Activated naive CD8-positive, alpha-beta T cell treated with anti-CD3 and anti-CD28 coated beads, Interleukin-2, amount 10 ng/mL, durations not matched to agents 7 days and 5 days (primary cell): ENCODE data around the gene RAD51D. TPM values are rescaled to one million over a fixed set of nuclear protein-coding genes. Genes with fewer than 3 reads are reported as not detected.

Source experiments
- ATAC-seq: fragments of 150-1000 bp; cut with Tn5 transposase; one replicate; pipeline ENCODE4 v1.10.0; 2021; ENCODE audit warnings: low read depth, moderate library complexity
- POLR2A ChIA-PET: fragments of 350-600 bp; sonication (Branson Sonifier 250); formaldehyde crosslinking; loops from one replicate; lab custom pipeline; 2021; ENCODE audit warnings: antibody characterized with exemption; lab: Charles Lee
- DNase-seq: peaks from one replicate; pipeline ENCODE4 v3.0.0; 2021
- H3K27ac Mint-ChIP-seq: one replicate; pipeline ENCODE4 v1.8.0; 2022; ENCODE audit warnings: mild to moderate bottlenecking, mixed read lengths
- H3K27me3 Mint-ChIP-seq: one replicate; pipeline ENCODE4 v1.8.0; 2022; ENCODE audit warnings: mild to moderate bottlenecking, moderate library complexity, mixed read lengths
- H3K36me3 Mint-ChIP-seq: one replicate; pipeline ENCODE4 v1.8.0; 2021; ENCODE audit warnings: mild to moderate bottlenecking, mixed read lengths
- H3K4me1 Mint-ChIP-seq: one replicate; pipeline ENCODE4 v1.8.0; 2021; ENCODE audit warnings: mixed read lengths
- H3K4me3 Mint-ChIP-seq: one replicate; pipeline ENCODE4 v1.8.0; 2022; ENCODE audit warnings: mild to moderate bottlenecking, moderate library complexity, mixed read lengths
- H3K9me3 Mint-ChIP-seq: one replicate; pipeline ENCODE4 v1.8.0; 2021; ENCODE audit warnings: mixed read lengths
- total RNA-seq, 2 experiments: library from RNA; stranded (reverse); gene quantifications; one replicate each; pipeline ENCODE4 v1.2.3, GENCODE V29; 2021

RAD51D gene
- total RNA-seq, 2 experiments from 2014 or later: 27.3 to 33.8 TPM

DNA sequence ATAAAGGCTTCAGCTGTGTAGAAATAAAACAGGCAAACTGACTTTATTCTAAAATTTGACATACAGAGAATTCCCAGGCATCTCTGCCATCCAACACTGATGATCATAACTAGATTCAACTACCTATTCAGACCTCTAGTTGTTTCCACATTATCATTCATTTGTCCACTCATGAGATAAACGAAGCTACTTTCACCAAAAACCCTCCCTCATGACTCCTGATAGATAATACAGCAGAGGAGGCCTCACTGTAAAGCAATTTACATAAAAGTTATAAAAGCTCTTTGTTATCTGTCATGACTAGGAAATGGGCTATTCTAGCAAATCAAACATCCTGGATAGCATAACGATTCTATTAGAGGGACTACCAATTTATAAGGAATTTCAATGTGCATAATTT, 36.6 kb downstream of the RAD51D start:
- Mint-ChIP-seq H3K27me3 (no peaks in the 10 kb centered on the region), H3K4me1 (peaks cover 39% of the 10 kb centered on the region), H3K36me3 (peaks cover 5% of the 10 kb centered on the region), H3K4me3 (no peak overlapping the region), H3K9me3 (no peaks in the 10 kb centered on the region), H3K27ac (no peak overlapping the region)
- POLR2A ChIA-PET: no interaction called here
- ATAC-seq (no peak), DNase-seq (no peak)

DNA sequence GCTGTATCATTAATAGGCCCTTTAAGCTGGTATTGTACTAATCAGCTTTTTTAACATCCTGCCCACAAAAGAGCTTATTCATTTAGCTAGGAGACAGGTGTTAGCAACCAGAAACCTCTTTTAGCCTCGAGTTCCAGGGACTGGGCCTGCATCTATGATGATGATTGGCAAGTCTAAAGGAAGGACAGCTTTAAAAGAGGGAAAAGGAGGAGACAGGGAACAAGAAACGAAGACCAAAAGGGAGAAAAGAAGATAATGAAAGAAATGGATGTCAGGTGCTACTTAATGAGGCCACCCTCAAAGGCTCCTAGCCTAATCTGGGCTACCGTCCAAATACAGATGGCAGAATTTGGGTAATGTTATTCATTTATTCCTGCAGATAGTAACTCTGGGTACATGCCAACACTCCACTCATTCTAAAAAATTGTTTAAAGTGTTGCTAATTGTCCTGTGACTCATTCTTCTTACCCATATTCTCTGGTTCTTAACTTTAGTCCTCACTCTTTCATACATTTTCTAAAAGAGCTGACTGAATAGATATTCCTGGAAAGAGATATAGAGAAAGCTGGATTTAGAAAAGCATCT, 37.5 kb downstream of the RAD51D start:
- ATAC-seq (no peak), DNase-seq (no peak)
- Mint-ChIP-seq H3K4me3 (peak overlapping the region; percentile 51), H3K4me1 (peaks cover 30% of the 10 kb centered on the region), H3K9me3 (no peaks in the 10 kb centered on the region), H3K36me3 (peaks cover 6% of the 10 kb centered on the region), H3K27me3 (no peaks in the 10 kb centered on the region), H3K27ac (peak overlapping the region; percentile 26)
- POLR2A ChIA-PET: interaction anchor here (0.5 to 0.9 kb wide), 3 partner anchors 21 to 503 kb away, joined by 3 to 4 read pairs (median 4); no protein-coding TSS in a partner anchor

DNA sequence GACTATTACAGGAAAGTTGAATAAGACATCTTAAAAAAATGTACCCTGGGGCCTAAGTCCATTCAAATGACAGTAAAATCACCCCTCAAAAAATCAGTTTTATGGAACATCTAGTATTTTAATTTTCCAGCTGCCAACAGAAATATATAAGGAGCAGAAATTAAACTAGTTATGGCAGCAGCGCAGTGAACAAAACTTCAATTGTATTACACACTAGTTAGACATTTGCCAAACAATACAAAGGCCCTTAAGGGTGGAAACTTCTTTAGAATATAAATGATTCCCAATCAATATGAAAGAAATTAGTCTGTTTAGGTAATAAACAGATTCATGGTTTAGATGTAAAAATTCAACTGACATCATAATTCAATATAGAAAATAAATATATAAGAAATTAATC, 38.0 kb downstream of the RAD51D start:
- Mint-ChIP-seq H3K9me3 (no peaks in the 10 kb centered on the region), H3K27ac (no peak overlapping the region), H3K4me1 (peaks cover 26% of the 10 kb centered on the region), H3K27me3 (no peaks in the 10 kb centered on the region), H3K4me3 (no peak overlapping the region), H3K36me3 (peaks cover 8% of the 10 kb centered on the region)
- ATAC-seq (no peak), DNase-seq (no peak)
- POLR2A ChIA-PET: interaction anchor here (0.6 to 0.9 kb wide), 2 partner anchors 21 to 59 kb away, joined by 4 read pairs; no protein-coding TSS in a partner anchor

DNA sequence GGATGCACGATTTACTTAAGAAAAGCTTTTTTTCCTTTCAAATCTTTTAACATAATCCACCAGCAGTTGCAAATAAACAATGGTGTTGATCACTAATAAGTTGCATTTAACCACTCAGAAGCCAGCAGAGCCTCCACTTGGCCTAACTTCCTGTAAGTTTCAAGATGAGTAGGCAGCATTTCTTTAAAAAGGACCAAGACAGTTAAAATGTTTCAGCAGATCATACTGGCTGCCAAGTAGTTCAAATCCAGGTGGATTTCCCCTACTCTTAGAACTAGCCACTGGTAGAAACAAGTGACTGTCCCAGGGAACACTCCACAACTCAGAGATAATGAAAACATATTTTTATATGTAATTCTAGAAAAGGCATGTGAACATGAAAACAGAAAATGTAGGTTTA, 39.1 kb downstream of the RAD51D start:
- no peaks in the 10 kb centered on the region for H3K27me3 Mint-ChIP-seq
- POLR2A ChIA-PET: interaction anchor here (0.7 to 1.0 kb wide), 4 partner anchors 9 to 61 kb away, joined by 3 read pairs; no protein-coding TSS in a partner anchor
- peaks cover 8% of the 10 kb centered on the region for H3K36me3 Mint-ChIP-seq
- peak overlapping the region; percentile 22 for H3K4me3 Mint-ChIP-seq
- ATAC-seq (peak; percentile 72), DNase-seq (no peak)
- peaks cover 25% of the 10 kb centered on the region for H3K4me1 Mint-ChIP-seq
- no peaks in the 10 kb centered on the region for H3K9me3 Mint-ChIP-seq
- H3K27ac Mint-ChIP-seq: peak overlapping the region; percentile 31

DNA sequence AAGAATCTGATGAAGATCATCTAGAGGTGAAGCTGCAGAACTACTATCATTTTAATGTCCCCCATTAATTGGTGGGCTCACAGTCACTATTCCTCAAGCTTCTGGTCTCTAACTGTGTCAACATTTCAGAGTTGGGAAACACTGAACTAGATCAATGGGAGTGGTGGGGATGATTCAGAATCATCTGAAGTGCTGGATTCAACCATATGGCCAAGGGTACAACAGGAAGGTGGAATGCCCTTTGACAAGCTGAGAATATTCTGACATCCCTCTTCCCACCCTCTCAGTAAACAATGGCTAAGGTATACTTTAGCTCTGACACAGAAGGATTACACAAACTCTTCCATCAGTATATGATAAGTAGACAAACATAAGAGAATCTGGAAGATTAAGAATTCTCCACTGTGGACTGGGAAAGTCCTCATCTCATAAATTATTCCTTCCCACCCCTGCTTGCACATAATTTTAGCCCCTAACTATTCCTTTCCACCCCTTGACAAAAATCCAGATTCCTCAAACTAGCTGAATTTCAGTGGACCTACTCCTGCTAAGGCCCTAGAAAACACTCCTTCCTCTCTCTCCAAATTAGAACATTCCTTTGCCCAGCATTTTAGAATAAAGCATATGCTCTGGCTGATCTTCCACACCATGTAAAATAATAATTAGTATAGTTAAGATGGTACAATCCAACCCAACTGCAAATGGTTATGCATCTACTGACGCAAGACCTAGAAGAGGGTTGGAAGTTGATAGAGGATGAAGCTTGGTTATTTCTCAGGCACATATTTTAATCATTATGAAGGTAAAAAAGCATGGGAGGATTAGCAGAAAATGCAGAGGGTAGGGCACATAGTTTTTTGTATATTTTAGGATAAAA, 39.9 kb downstream of the RAD51D start:
- DNase-seq (no peak), ATAC-seq (no peak)
- Mint-ChIP-seq H3K27ac (peak overlapping the region; percentile 6), H3K4me1 (peaks cover 27% of the 10 kb centered on the region), H3K27me3 (no peaks in the 10 kb centered on the region), H3K36me3 (peaks cover 6% of the 10 kb centered on the region), H3K4me3 (no peak overlapping the region), H3K9me3 (no peaks in the 10 kb centered on the region)
- POLR2A ChIA-PET: interaction anchor here (0.7 to 1.0 kb wide), 3 partner anchors 10 to 33 kb away, joined by 3 read pairs; no protein-coding TSS in a partner anchor

DNA sequence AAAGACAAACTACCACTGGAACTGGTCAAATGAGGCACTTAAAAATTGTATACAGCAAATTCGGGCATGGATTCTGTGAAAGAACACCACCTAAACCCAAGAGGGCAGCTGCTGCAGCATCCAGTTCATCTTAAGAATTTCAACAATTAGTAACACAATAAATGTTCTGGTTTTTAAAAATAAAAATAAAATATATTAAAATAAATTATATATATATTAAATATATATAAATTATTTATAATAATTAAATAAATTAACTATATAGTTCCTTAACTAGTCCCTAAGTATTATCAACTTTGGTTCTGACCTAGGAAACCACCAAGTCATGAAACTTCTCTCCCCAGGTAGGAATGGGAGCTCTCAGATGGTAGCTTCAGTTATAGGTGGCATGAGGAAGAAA, 42.8 kb downstream of the RAD51D start:
- Mint-ChIP-seq H3K27me3 (no peaks in the 10 kb centered on the region), H3K36me3 (peaks cover 9% of the 10 kb centered on the region), H3K9me3 (no peaks in the 10 kb centered on the region), H3K27ac (no peak overlapping the region), H3K4me3 (no peak overlapping the region), H3K4me1 (peaks cover 43% of the 10 kb centered on the region)
- ATAC-seq (no peak), DNase-seq (no peak)
- POLR2A ChIA-PET: no interaction called here

DNA sequence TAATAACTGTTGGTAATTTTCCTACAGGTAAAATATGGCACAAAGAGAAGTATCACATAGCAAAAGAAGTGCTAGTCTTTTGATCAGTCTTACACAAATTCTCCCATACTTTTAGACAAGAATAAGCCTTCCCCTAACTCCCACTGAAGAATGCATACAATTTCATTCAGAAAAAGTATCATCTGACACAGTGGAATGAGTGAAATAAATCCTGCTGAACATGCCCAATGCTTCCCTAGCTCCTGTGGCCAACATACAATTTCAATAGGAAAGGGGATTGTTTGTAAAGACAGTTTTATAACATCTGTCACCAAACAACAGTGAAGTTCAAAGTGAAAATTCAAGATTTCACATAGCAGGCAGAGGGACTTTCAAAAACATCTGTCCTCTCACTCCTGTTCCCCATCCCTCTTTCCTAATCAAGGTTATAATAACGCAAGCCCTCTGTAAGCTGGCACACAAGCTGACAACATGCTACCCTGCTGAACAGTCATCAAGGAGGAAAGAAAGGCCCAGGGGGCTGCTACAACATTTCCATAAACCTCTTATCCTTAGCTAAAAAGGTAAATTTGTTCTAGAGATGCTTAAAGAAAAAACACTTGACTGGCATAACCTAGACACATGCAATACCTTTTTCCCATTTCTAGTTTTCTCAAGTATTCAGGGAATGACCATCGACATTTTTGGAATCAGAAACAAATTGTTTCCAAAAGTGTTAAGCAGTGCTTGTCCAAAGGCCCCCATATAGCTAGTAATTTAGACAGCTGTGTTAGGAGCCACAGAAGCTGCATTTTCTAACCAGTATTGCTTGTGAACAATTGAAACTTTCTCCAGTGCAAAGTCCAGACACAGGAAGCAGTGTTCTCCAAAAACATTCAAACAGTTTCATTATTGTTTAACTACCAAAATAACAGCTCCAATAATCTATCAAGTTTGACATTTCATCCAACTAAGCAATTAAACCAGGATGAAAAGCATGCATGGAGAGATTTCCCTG, 44.7 kb downstream of the RAD51D start:
- Mint-ChIP-seq H3K9me3 (no peaks in the 10 kb centered on the region), H3K4me3 (no peak overlapping the region), H3K36me3 (peaks cover 9% of the 10 kb centered on the region), H3K27ac (no peak overlapping the region), H3K27me3 (no peaks in the 10 kb centered on the region), H3K4me1 (peaks cover 29% of the 10 kb centered on the region)
- no peak for ATAC-seq
- POLR2A ChIA-PET: interaction anchor here (0.9 kb wide), 1 partner anchor 13 kb away, joined by 3 read pairs; no protein-coding TSS in a partner anchor
- DNase-seq: no peak

DNA sequence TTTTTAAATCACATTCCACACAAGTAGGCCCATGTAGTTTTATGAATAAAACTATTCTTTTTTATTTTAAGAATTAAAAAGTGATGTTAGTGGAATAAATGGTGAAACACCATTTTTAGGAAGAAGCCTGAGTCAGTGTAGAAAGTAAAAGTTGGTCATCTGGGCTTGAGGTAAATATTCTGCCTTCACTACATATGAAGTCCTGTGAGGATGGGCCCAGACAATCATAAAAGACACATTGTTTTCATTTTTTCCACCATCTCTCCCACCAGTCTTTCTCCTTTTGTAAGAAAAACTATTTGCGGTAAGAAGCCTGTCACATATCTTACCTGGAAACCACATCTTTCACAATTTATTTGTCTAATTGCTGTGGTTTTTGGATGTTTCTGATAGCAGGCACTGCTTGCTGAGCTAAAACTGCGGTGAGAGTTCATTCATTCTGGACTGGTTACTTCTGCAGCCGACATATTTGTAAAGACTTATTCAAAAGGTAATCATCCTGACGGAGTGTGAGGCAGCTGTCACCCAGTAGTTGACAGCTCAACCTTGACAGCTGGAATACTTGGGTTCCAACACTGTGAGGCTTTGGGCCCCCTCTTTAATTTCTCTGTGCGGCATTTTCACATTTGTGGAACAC, 45.6 kb downstream of the RAD51D start:
- Mint-ChIP-seq H3K4me3 (peak overlapping the region; percentile 50), H3K27ac (no peak overlapping the region), H3K36me3 (peaks cover 10% of the 10 kb centered on the region), H3K27me3 (no peaks in the 10 kb centered on the region), H3K9me3 (no peaks in the 10 kb centered on the region), H3K4me1 (peaks cover 26% of the 10 kb centered on the region)
- DNase-seq (no peak), ATAC-seq (no peak)
- POLR2A ChIA-PET: interaction anchor here (0.9 to 1.2 kb wide), 2 partner anchors 12 to 15 kb away, joined by 3 to 4 read pairs; no protein-coding TSS in a partner anchor

DNA sequence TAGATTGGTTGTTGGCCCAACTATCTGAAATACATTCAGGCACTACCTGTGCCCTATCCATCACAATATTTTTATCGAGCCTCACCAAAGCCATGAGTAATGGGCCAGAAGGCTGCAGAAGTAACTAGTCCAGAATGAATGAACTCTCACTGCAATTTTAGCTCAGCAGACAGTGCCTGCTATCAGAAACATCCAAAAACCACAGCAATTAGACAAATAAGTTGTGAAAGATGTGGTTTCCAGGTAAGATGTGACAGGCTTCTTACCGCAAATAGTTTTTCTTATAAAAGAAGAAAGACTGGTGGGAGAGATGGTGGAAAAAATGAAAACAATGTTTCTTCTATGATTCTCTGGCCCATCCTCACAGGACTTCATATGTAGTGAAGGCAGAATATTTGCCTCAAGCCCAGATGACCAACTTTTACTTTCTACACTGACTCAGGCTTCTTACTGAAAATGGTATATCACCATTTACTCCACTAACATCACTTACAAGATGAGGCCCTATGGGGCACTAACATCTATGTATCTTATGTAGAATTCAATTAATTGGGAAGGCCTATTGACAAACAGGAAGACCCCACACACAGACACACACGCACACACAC, 46.4 kb downstream of the RAD51D start:
- peaks cover 28% of the 10 kb centered on the region for H3K4me1 Mint-ChIP-seq
- H3K9me3 Mint-ChIP-seq: no peaks in the 10 kb centered on the region
- POLR2A ChIA-PET: interaction anchor here (0.8 to 1.2 kb wide), 2 partner anchors 9 to 16 kb away, joined by 3 to 4 read pairs; no protein-coding TSS in a partner anchor
- peak; percentile 56 for ATAC-seq
- no peaks in the 10 kb centered on the region for H3K27me3 Mint-ChIP-seq
- DNase-seq: no peak
- H3K36me3 Mint-ChIP-seq: peaks cover 10% of the 10 kb centered on the region
- peak overlapping the region; percentile 34 for H3K4me3 Mint-ChIP-seq
- H3K27ac Mint-ChIP-seq: peak overlapping the region; percentile 8

DNA sequence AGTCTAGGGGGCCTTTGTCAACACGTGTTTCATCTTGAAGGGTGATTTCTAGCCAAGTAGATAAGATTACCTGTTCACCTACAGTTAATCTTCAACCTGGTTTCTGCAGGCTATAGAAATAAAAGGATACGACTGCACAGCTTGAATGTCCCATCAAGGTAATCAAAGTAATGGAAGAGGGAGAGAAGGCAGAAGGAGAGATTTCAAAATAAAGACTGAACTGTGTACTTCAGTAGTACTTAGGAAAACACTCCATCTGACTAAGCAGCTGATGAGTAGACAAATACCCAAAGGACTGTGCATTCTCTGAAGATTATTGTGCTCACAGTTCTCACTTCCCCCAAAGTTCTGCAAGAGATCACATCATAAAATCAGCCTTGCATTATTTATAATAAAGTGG, 50.3 kb downstream of the RAD51D start:
- POLR2A ChIA-PET: interaction anchor here (2.4 kb wide), 1 partner anchor 88 kb away, joined by 6 read pairs; the partner anchor contains the start of gene LIG3
- Mint-ChIP-seq H3K4me1 (peaks cover 31% of the 10 kb centered on the region), H3K27me3 (no peaks in the 10 kb centered on the region), H3K36me3 (peaks cover 9% of the 10 kb centered on the region), H3K27ac (no peak overlapping the region), H3K4me3 (no peak overlapping the region), H3K9me3 (no peaks in the 10 kb centered on the region)
- DNase-seq: no peak
- no peak for ATAC-seq

DNA sequence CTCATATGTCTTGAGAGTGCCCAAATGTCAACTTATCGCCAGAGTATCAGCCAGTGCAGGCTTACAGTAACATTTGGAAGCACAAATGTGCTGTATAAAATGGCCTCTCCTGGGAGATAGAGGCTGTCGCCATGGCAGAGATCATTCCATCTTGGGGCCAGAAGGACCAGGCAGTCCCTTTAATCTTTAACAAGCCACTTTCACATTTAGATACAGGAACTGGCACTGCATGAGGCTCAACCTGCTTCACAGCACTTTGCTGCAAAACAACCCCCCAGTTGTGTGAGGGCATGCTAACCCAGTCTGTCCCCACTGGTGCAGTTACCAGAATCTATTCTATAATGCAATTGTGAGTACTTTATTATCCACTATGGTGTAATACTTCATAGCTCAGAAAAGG, 51.4 kb downstream of the RAD51D start:
- POLR2A ChIA-PET: interaction anchor here (1.0 to 2.4 kb wide), 2 partner anchors 49 to 87 kb away, joined by 3 to 6 read pairs; partner anchors contain the start of gene LIG3
- ATAC-seq (no peak), DNase-seq (no peak)
- no peaks in the 10 kb centered on the region for H3K27me3 Mint-ChIP-seq
- no peak overlapping the region for H3K4me3 Mint-ChIP-seq
- peaks cover 29% of the 10 kb centered on the region for H3K4me1 Mint-ChIP-seq
- no peak overlapping the region for H3K27ac Mint-ChIP-seq
- no peaks in the 10 kb centered on the region for H3K9me3 Mint-ChIP-seq
- peaks cover 9% of the 10 kb centered on the region for H3K36me3 Mint-ChIP-seq

DNA sequence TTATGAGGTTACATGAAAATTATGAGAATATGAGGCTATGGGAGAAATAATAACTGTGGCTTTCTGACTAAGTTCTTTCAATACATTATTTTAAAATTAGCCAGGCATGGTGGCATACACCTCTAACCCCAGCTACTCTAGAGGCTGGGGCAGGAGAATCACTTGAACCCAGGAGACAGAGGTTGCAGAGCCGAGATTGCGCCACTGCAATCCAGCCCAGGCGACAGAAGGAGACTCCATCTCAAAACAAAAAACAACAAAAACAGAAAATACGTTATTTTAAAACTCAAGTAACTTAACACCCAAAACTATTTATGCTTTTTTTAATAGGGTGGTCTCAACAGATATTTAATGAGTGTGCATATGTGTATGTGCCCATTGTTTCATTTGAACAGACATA, 53.8 kb downstream of the RAD51D start:
- Mint-ChIP-seq H3K4me3 (no peak overlapping the region), H3K9me3 (no peaks in the 10 kb centered on the region), H3K36me3 (peaks cover 13% of the 10 kb centered on the region), H3K27me3 (no peaks in the 10 kb centered on the region), H3K27ac (no peak overlapping the region), H3K4me1 (peaks cover 27% of the 10 kb centered on the region)
- POLR2A ChIA-PET: no interaction called here
- no peak for DNase-seq
- ATAC-seq: no peak
